PC-3 (cell line): ENCODE measurements around the gene ANKH. TPM values are rescaled to one million over a fixed set of nuclear protein-coding genes. Genes with fewer than 3 reads are reported as not detected.

ENCODE experiments used
- ATAC-seq: fragments of 200-7000 bp; cut with Tn5 transposase; 2 replicates; pipeline ENCODE4 v1.9.1; 2020; ENCODE audit warnings: mild to moderate bottlenecking, moderate library complexity
- BruUV-seq: library from RNA; stranded (reverse); fragments of 400-500 nt; replicated peaks from 2 replicates; lab custom pipeline; 2021; lab: Mats Ljungman, UMichigan
- CTCF ChIA-PET: fragments of 300-600 bp; sonication (Branson Sonifier 250); formaldehyde crosslinking; loops from one replicate; lab custom pipeline; 2022; ENCODE audit warnings: antibody characterized with exemption; lab: Charles Lee
- POLR2A ChIA-PET: fragments of 300-600 bp; sonication (Branson Sonifier 250); formaldehyde crosslinking; loops from one replicate; lab custom pipeline; 2022; ENCODE audit warnings: antibody characterized with exemption; ENCODE audit not compliant: unreplicated experiment; lab: Charles Lee
- DNase-seq: peaks from one replicate; pipeline ENCODE4 v3.0.0-alpha.2; 2015
- H2AFZ ChIP-seq: fragments of 300-600 bp; sonication (generic); 2 replicates; pipeline ENCODE4 v1.6.0; 2016; ENCODE audit warnings: antibody characterized with exemption, low read length
- H3F3A ChIP-seq: fragments of 300-600 bp; sonication (generic); one replicate; pipeline ENCODE4 v1.6.0; 2017; ENCODE audit warnings: antibody characterized with exemption, low read length, control low read depth, mild to moderate bottlenecking; ENCODE audit not compliant: unreplicated experiment
- H3K27ac ChIP-seq: fragments of 300-600 bp; sonication (generic); 2 replicates; pipeline ENCODE4 v1.5.1; 2016; ENCODE audit warnings: mild to moderate bottlenecking, low read length
- H3K27me3 ChIP-seq: fragments of 300-600 bp; sonication (generic); 2 replicates; pipeline ENCODE4 v1.6.1; 2016; ENCODE audit warnings: low read length, mixed read lengths
- H3K36me3 ChIP-seq: fragments of 300-600 bp; sonication (generic); 2 replicates; pipeline ENCODE4 v1.6.1; 2016; ENCODE audit warnings: low read depth, mixed run types, low read length, mixed read lengths
- H3K4me1 ChIP-seq: fragments of 300-600 bp; sonication (generic); 2 replicates; pipeline ENCODE4 v1.5.1; 2016; ENCODE audit warnings: low read length; ENCODE audit not compliant: insufficient read depth
- H3K4me2 ChIP-seq: fragments of 300-600 bp; sonication (generic); 2 replicates; pipeline ENCODE4 v1.6.0; 2016; ENCODE audit warnings: low read length
- H3K4me3 ChIP-seq: fragments of 300-600 bp; sonication (generic); 2 replicates; pipeline ENCODE4 v1.5.1; 2016; ENCODE audit warnings: mild to moderate bottlenecking, low read length, mixed read lengths
- H3K79me2 ChIP-seq: fragments of 300-600 bp; sonication (generic); 2 replicates; pipeline ENCODE4 v1.6.1; 2017; ENCODE audit warnings: low read length, mixed read lengths
- H3K9ac ChIP-seq: fragments of 300-600 bp; sonication (generic); 2 replicates; pipeline ENCODE4 v1.6.0; 2016; ENCODE audit warnings: mild to moderate bottlenecking, low read length
- H3K9me2 ChIP-seq: fragments of 300-600 bp; sonication (generic); replicated peaks from 2 replicates; pipeline ENCODE4 v1.6.1; 2016; ENCODE audit warnings: mixed run types, low read length, mixed read lengths
- H3K9me3 ChIP-seq: fragments of 300-600 bp; sonication (generic); 2 replicates; pipeline ENCODE4 v1.6.1; 2016; ENCODE audit warnings: low read length, mixed read lengths
- H4K20me1 ChIP-seq: fragments of 300-600 bp; sonication (generic); 2 replicates; pipeline ENCODE4 v1.6.1; 2016; ENCODE audit warnings: low read length, mixed read lengths
- EZH2 ChIP-seq: fragments of 300-600 bp; sonication (generic); IDR thresholded peaks from one replicate; pipeline ENCODE4 v1.6.1; 2017; ENCODE audit warnings: antibody characterized with exemption, mild to moderate bottlenecking, low read length; ENCODE audit not compliant: unreplicated experiment
- EZH2phosphoT487 ChIP-seq: fragments of 300-600 bp; sonication (generic); IDR thresholded peaks from 2 replicates; pipeline ENCODE4 v1.6.1; 2018; ENCODE audit warnings: mild to moderate bottlenecking, antibody characterized with exemption, low read length, borderline replicate concordance
- intact Hi-C: fragments of 100-400 bp; cut with micrococcal nuclease; formaldehyde crosslinking; loops from 2 replicates; pipeline ENCODE4 v1.9.0; 2023
- total RNA-seq: library from RNA; depleted of rRNA; stranded (reverse); fragments of >200 nt; gene quantifications from 2 replicates; pipeline ENCODE4 v1.2.3, GENCODE V29; 2014
- TF ChIP-seq, protein P1 (sequence below): fragments of 300-600 bp; sonication (generic); conservative IDR thresholded peaks from 2 replicates; pipeline ENCODE4 v1.5.1; 2017; ENCODE audit warnings: antibody characterized with exemption, low read depth, mild to moderate bottlenecking, low read length

The ANKH gene
- total RNA-seq, 1 experiment from 2014 or later: 11.6 TPM

DNA sequence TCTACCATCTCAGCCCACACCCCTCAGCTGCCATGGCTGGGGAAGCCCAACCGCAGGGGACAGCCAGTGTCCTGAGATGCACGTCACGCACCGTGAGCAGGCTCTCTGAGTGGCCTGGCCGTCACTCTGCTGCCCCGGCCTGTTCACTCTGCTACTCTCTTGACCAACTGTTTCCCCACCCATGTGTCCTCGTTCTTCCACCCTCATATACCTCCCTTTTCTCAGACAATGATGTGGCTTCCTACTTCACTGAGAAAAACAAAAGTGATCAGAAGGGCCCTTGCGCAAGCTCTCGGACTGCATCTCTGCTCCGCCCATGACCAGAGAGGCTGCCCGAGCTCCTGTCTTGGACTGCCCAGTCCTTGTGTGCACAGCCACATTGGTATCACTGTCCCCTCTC, 159.4 kb downstream of the ANKH start:
- ChIA-PET CTCF (no interaction called here), POLR2A (no interaction called here)
- Histone ChIP-seq H3K4me2 (no peak overlapping the region), H3K36me3 (peaks cover 36% of the 10 kb centered on the region), H3K79me2 (no peaks in the 10 kb centered on the region), H3K4me1 (no peaks in the 10 kb centered on the region), H3K27me3 (no peaks in the 10 kb centered on the region), H3K9ac (no peak overlapping the region), H3K27ac (no peak overlapping the region), H3F3A (no peaks in the 10 kb centered on the region), H4K20me1 (no peaks in the 10 kb centered on the region), H3K9me2 (no peaks in the 10 kb centered on the region), H3K9me3 (no peaks in the 10 kb centered on the region), H2AFZ (no peak overlapping the region), H3K4me3 (no peak overlapping the region)
- no peak for ATAC-seq
- intact Hi-C loops: no loop called here
- TF ChIP-seq EZH2phosphoT487 (no peak), EZH2 (no peak)
- TF ChIP-seq, protein P1, sequence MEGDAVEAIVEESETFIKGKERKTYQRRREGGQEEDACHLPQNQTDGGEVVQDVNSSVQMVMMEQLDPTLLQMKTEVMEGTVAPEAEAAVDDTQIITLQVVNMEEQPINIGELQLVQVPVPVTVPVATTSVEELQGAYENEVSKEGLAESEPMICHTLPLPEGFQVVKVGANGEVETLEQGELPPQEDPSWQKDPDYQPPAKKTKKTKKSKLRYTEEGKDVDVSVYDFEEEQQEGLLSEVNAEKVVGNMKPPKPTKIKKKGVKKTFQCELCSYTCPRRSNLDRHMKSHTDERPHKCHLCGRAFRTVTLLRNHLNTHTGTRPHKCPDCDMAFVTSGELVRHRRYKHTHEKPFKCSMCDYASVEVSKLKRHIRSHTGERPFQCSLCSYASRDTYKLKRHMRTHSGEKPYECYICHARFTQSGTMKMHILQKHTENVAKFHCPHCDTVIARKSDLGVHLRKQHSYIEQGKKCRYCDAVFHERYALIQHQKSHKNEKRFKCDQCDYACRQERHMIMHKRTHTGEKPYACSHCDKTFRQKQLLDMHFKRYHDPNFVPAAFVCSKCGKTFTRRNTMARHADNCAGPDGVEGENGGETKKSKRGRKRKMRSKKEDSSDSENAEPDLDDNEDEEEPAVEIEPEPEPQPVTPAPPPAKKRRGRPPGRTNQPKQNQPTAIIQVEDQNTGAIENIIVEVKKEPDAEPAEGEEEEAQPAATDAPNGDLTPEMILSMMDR: no peak
- no peak for DNase-seq
- BruUV-seq: no TSS peak

DNA sequence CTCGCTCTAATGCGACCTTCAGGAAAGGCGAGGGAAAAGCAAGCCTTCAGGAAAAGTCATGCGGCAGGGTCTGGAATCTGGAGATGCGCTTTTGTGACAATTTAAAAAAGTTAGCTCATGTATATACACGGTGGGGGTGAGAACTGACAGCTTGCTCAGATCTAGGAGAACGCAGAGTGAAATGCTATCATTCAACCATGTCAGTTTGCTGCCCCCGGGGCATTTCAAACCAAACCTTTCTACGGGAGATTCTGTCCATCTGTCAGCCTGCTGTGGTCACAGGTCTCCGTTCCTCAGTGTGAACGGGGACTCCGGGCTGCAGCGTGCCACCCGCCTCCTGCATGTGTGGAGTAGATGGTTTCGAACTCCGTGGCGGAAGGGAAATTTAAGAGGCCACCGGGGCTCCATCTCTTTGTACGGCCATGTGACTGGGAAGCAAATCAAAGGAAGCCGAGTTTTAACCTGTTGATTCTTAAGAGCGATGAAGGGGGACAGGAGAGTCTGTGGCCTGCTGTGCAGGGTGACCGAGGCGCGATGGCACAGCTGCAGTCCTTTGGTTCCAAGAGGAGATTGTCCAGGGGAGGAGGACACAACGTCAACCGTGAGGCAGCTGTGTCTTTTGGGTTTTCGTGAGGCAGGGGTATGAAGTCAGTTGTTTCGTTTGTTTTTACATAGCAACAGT, 161.1 kb downstream of the ANKH start:
- no peaks in the 10 kb centered on the region for H3F3A ChIP-seq
- intact Hi-C loops: no loop called here
- ATAC-seq: no peak
- no peaks in the 10 kb centered on the region for H3K79me2 ChIP-seq
- no peaks in the 10 kb centered on the region for H3K9me2 ChIP-seq
- TF ChIP-seq, protein P1: no peak
- TF ChIP-seq EZH2phosphoT487 (no peak), EZH2 (no peak)
- no peak overlapping the region for H3K27ac ChIP-seq
- H3K9me3 ChIP-seq: no peaks in the 10 kb centered on the region
- no peak overlapping the region for H3K4me3 ChIP-seq
- peaks cover 43% of the 10 kb centered on the region for H3K36me3 ChIP-seq
- no peak overlapping the region for H2AFZ ChIP-seq
- H3K4me2 ChIP-seq: no peak overlapping the region
- no peaks in the 10 kb centered on the region for H3K27me3 ChIP-seq
- no TSS peak for BruUV-seq
- H3K4me1 ChIP-seq: no peaks in the 10 kb centered on the region
- ChIA-PET POLR2A (no interaction called here), CTCF (no interaction called here)
- no peak overlapping the region for H3K9ac ChIP-seq
- H4K20me1 ChIP-seq: no peaks in the 10 kb centered on the region
- DNase-seq: no peak

DNA sequence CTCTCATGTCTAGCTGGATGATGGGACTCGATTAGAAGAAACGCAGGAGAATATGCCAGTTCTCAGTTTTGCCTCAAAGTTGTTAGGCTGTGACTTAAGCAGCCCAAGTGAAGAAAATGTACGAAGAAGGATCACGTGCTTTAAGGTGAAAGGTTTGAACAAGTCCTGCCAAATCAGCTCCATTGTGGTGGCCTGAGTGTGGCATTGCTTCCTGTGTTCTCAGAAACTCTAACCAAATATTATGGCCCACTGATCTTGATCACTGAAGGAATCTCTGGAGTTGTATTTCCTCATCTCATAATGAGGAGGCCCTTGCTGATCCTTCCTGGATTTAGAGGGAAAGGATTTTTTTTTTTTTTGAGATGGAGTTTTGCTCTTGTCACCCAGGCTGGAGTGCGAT, 163.0 kb downstream of the ANKH start:
- H3K9ac ChIP-seq: no peak overlapping the region
- ATAC-seq: no peak
- intact Hi-C loops: no loop called here
- no peak overlapping the region for H3K4me3 ChIP-seq
- no peak overlapping the region for H3K27ac ChIP-seq
- BruUV-seq: no TSS peak
- H3K36me3 ChIP-seq: peaks cover 43% of the 10 kb centered on the region
- ChIA-PET POLR2A (no interaction called here), CTCF (no interaction called here)
- no peaks in the 10 kb centered on the region for H3K79me2 ChIP-seq
- TF ChIP-seq EZH2 (no peak), EZH2phosphoT487 (no peak)
- TF ChIP-seq, protein P1: no peak
- no peak overlapping the region for H2AFZ ChIP-seq
- H4K20me1 ChIP-seq: no peaks in the 10 kb centered on the region
- no peaks in the 10 kb centered on the region for H3F3A ChIP-seq
- H3K9me3 ChIP-seq: no peaks in the 10 kb centered on the region
- no peaks in the 10 kb centered on the region for H3K9me2 ChIP-seq
- no peak overlapping the region for H3K4me2 ChIP-seq
- H3K27me3 ChIP-seq: no peaks in the 10 kb centered on the region
- DNase-seq: no peak
- H3K4me1 ChIP-seq: no peaks in the 10 kb centered on the region
